AG09319 (cell line): ENCODE results near the gene TSPAN7.

Source experiments
- DNase-seq: peaks from one replicate; pipeline ENCODE4 v3.0.0-alpha.2; 2010; ENCODE audit warnings: low read depth; ENCODE audit errors: extremely low read depth
- CTCF ChIP-seq: IDR thresholded peaks from 2 replicates; pipeline ENCODE4 v1.5.1; 2011; ENCODE audit warnings: low read depth, mild to moderate bottlenecking, inconsistent platforms, low read length, moderate library complexity

Gene TSPAN7

GRCh38 chrX:38563030-38563429 lies 1.7 kb downstream of the TSPAN7 start:
- no peak for DNase-seq
- no peak for TF ChIP-seq CTCF

GRCh38 chrX:38570396-38570795 lies 9.1 kb downstream of the TSPAN7 start:
- no peak for DNase-seq
- TF ChIP-seq CTCF = no peak

DNA sequence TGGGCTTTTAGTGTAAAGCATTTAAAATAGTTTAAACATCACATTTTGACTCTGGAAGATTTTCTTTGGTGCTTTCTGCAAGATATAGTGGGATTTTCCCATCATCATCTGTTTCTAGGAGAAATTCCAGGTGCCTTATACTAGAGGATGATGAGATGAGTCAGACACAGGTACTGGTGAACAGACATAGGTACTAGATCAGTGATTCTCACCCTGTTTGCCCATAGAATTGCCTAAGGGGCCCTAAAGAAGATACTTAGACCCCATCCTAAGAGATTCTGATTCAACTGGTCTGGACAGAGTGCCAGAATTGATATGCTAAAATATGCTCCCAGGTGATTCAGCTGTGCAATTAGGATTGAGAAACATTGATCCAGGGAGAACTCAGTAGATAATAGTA lies 9.7 kb downstream of the TSPAN7 start:
- no peak for DNase-seq
- TF ChIP-seq CTCF = no peak

GRCh38 chrX:38574858-38575257 lies 13.5 kb downstream of the TSPAN7 start:
- no peak for DNase-seq
- TF ChIP-seq CTCF = no peak

DNA sequence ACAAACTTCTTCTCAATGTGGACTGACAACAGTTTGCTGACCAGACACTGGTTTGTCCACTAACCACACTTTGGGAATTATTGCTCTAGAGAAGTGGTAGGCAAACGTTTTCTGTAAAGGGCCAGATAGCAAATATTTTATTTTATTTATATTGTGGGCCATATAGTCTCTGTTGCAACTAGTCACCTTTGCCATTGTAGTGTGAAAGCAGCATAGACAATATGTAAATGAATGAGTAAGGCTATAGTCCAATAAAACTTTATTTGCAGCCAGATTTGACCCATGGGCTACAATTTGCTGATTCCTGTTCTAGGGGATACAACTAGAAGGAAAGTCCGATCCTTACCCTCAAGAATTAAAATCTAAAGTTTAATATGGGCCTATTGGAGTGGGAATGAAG lies 14.5 kb downstream of the TSPAN7 start:
- no peak for TF ChIP-seq CTCF
- DNase-seq = no peak

DNA sequence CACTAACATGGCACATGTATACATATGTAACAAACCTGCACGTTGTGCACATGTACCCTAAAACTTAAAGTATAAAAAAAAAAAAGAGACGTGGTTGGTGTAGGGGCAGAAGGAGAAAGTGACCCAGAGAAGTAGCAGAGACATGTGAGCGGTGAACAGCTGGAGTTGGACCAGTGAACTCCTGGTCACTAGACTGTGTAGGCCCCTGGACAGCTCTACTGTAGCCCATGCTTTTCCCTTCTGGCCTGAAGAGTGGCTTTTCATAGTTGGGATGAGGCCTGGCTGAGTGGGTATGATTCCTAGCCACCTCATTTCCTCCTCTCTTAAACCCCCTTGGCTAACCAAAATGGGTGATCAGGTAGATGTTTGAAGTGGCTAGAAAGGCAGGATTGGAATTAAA lies 16.4 kb downstream of the TSPAN7 start:
- no peak for DNase-seq
- TF ChIP-seq CTCF = no peak

- DNase-seq = no peak
- TF ChIP-seq CTCF = no peak
Observed at GRCh38 chrX:38578167-38578566, 16.8 kb downstream of the TSPAN7 start.
